ENCODE measurements around the gene SLC35B1.

SLC35B1 gene

GRCh38 chr17:49656247-49656646 is 51.5 kb downstream of the SLC35B1 start:
- no peaks in the 10 kb centered on the region for H3K79me2 ChIP-seq (ENCODE audit: control insufficient read depth, insufficient read depth, low read length, poor library complexity)
- WGBS (ENCODE audit: extremely low coverage, insufficient coverage, insufficient read length), result no CpG with 5 or more reads among the region's 1 CpG

More at GRCh38 chr17:49656247-49656646, 51.5 kb downstream of the SLC35B1 start:
- Histone ChIP-seq H3K9ac (ENCODE audit: low read length) (no peak overlapping the region), H2BK5ac (ENCODE audit: low read depth, low read length, poor library complexity) (no peak overlapping the region), H2BK12ac (ENCODE audit: low read length) (no peak overlapping the region), H3K27me3 (ENCODE audit: insufficient read depth, low read length) (no peaks in the 10 kb centered on the region), H3K23ac (ENCODE audit: low read length) (no peak overlapping the region), H2BK120ac (ENCODE audit: insufficient read depth, low read length, poor library complexity) (no peak overlapping the region), H3K9me3 (ENCODE audit: insufficient read depth, low read depth, low read length) (no peaks in the 10 kb centered on the region), H3K4me2 (ENCODE audit: low read length) (no peak overlapping the region), H4K8ac (ENCODE audit: low read depth, low read length) (no peak overlapping the region), H3K36me3 (ENCODE audit: control insufficient read depth in 1 of 2, insufficient read depth in 2 of 2, low read length in 2 of 2) (no peaks in the 10 kb centered on the region), H4K91ac (ENCODE audit: low read depth, low read length) (no peak overlapping the region), H3K4ac (ENCODE audit: low read depth, low read length) (no peak overlapping the region), H3K14ac (ENCODE audit: low read length) (no peak overlapping the region), H3K79me1 (ENCODE audit: low read length) (no peaks in the 10 kb centered on the region), H2AFZ (ENCODE audit: insufficient read depth, low read length, poor library complexity) (no peak overlapping the region), H3K4me3 (ENCODE audit: low read depth, low read length) (no peak overlapping the region), H2AK5ac (ENCODE audit: low read length) (no peak overlapping the region), H3K18ac (ENCODE audit: low read length) (no peak overlapping the region), H3K27ac (ENCODE audit: low read depth, low read length) (no peak overlapping the region), H3K4me1 (ENCODE audit: control insufficient read depth in 1 of 2, insufficient read depth in 2 of 2, low read length in 2 of 2) (no peaks in the 10 kb centered on the region), H4K12ac (ENCODE audit: low read depth, low read length) (no peak overlapping the region)
- no peak for DNase-seq
